Measurements from ENCODE around the gene PDZD7.

Gene PDZD7

DNA sequence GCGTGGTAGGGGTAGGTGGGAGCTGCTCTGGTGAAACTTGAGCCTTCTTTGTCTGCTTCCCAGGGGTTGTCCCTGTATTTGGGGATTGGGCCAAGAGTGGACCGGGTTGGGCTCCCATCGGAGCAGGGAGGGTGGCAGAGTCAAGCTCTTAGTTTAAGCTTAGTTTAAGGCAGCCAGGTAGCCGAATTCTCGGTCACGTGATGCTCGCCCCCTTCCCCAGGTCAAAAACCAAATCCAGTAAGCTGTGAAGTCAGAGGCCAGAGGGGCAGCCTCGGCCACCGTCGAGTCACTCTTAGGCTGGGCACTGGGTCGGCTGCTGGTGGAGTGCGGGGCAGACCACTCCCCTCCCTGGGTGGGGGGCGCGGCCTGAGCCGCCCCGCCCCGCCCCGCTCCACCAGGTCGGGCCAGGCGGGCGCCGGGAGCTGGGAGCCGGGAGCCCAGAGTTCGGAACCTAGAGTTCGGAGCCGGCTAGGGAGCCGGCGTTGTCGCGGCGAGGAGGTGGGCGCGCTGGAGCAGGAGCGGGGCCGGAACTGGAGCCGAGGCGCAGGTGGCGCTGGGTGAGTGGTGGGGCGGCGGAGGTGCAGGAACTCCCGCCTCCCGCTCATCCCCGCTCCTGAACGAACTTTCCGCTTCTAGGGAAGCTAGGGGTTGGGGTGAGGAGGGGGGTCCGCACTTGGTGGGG is 34.1 kb downstream of the PDZD7 start:
- in situ Hi-C loops (cut with HindIII; ENCODE audit: low sequenced_read_pairs), result no loop called here
- DNase-seq (ENCODE audit: low read depth, low spot score), result no peak

DNA sequence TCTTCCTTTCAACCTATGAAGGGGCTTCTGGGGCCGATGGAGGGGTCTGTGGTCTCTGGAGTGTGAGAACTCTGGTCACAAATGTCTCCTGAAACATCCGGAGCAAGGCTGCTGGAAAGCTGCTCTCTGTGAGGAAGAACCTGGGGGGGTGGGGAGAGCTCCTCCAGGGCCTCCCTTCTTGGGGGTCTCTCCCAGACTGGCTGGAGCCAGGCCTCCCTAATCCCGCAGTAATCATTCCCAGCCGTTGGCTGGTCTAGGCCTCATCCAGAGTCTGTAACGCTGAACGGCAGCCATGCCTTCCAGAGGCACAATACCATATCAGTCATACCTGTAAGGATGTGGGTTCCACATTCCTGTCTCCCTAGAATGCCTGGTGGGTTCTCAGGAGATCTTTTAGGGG is 35.7 kb downstream of the PDZD7 start:
- no peak for DNase-seq (ENCODE audit: low read depth, low spot score)
- in situ Hi-C loops (cut with HindIII; ENCODE audit: low sequenced_read_pairs), result no loop called here
- H3K4me3 ChIP-seq (ENCODE audit: low read depth, low read length), result no peak overlapping the region
- TF ChIP-seq, protein P1, sequence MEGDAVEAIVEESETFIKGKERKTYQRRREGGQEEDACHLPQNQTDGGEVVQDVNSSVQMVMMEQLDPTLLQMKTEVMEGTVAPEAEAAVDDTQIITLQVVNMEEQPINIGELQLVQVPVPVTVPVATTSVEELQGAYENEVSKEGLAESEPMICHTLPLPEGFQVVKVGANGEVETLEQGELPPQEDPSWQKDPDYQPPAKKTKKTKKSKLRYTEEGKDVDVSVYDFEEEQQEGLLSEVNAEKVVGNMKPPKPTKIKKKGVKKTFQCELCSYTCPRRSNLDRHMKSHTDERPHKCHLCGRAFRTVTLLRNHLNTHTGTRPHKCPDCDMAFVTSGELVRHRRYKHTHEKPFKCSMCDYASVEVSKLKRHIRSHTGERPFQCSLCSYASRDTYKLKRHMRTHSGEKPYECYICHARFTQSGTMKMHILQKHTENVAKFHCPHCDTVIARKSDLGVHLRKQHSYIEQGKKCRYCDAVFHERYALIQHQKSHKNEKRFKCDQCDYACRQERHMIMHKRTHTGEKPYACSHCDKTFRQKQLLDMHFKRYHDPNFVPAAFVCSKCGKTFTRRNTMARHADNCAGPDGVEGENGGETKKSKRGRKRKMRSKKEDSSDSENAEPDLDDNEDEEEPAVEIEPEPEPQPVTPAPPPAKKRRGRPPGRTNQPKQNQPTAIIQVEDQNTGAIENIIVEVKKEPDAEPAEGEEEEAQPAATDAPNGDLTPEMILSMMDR (IDR thresholded peaks at IDR 0.05; ENCODE audit: low read depth, low read length), result no peak

More for the DNA sequence above, 34.1 kb downstream of the PDZD7 start:
- TF ChIP-seq, protein P1 (IDR thresholded peaks at IDR 0.05; ENCODE audit: low read depth, low read length), result no peak
- peak overlapping the region; percentile 92 for H3K4me3 ChIP-seq (ENCODE audit: low read depth, low read length)

DNA sequence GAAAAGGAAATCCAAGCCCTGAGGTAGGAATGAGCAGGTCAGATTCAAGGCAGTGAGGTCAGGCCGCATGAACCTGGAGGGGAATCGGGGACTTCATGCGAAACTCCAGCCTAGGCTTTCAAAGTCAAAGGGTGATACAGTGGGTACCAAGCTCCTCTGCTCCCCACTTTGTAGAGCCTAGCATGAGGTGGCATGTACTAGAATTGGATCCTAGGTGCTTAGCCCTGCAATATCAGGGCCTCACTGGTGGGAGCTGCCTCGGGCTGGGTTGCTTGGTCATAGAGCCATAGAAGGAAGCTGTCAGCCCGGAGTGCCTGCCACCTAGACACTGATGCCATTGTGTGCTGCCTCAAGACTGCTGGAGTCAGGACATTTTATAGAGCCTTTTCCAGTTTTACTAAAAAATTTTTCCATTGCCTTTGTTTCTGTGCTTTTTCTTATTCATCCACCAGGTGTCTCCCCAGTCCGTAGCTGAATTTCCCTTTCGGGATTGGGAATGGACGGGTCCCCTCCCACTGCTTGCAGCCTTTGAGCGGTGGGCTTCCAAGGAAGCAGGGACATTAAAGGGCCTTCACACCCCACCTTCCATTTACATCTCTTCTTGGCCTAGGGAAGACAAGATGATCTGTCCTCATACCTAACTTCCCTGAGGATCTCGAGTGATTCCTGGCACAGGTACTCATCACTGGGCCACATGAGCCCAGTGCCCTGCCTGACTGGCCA is 36.8 kb downstream of the PDZD7 start:
- TF ChIP-seq, protein P1 (IDR thresholded peaks at IDR 0.05; ENCODE audit: low read depth, low read length), result peak; percentile 71
- in situ Hi-C loops (cut with HindIII; ENCODE audit: low sequenced_read_pairs), result no loop called here
- H3K4me3 ChIP-seq (ENCODE audit: low read depth, low read length), result no peak overlapping the region
- DNase-seq (ENCODE audit: low read depth, low spot score), result peak; percentile 42

DNA sequence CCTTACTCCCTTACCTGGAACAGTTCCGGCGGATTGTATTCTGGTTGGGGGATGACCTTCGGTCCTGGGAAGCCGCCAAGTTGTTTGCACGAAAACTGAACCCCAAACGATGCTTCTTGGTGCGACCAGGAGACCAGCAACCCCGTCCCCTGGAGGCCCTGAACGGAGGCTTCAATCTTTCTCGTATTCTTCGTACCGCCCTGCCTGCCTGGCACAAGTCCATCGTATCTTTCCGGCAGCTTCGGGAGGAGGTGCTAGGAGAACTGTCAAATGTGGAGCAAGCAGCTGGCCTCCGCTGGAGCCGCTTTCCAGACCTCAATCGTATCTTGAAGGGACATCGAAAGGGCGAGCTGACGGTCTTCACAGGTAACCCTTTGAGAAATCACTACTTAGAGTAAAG is 41.8 kb downstream of the PDZD7 start:
- no peak overlapping the region for H3K4me3 ChIP-seq (ENCODE audit: low read depth, low read length)
- no peak for DNase-seq (ENCODE audit: low read depth, low spot score)
- TF ChIP-seq, protein P1 (IDR thresholded peaks at IDR 0.05; ENCODE audit: low read depth, low read length), result no peak
- in situ Hi-C loops (cut with HindIII; ENCODE audit: low sequenced_read_pairs), result no loop called here

DNA sequence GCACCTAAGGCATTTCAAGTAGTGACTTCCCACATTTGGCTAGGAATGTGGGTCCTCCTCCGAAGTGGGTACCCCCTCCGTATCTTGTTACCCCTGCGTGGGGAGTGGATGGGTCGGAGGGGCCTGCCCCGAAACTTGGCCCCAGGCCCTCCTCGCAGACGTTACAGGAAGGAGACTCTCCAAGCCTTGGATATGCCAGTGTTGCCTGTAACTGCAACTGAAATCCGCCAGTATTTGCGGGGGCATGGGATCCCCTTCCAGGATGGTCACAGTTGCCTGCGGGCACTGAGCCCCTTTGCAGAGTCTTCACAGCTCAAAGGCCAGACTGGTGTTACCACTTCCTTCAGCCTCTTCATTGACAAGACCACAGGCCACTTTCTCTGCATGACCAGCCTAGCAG is 42.8 kb downstream of the PDZD7 start:
- peak overlapping the region; percentile 96 for H3K4me3 ChIP-seq (ENCODE audit: low read depth, low read length)
- no peak for DNase-seq (ENCODE audit: low read depth, low spot score)
- TF ChIP-seq, protein P1 (IDR thresholded peaks at IDR 0.05; ENCODE audit: low read depth, low read length), result no peak
- in situ Hi-C loops (cut with HindIII; ENCODE audit: low sequenced_read_pairs), result no loop called here

DNA sequence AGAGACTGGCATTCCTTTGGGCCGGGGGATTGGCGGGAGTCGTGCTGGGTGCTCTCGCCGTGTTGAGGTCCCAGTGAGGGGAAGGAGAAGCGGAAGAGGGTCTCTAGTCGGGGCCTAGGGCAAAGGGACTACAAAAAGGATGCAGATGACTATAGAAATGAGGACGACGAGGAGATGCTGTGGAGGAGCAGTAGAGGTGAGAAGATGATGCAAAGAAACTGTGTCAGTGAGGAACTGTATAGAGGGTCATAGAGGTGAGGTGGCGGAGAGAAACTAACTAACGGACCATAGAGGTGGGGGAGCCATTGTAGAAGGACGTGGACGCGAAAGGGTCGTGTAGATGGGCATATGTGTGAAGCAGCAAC is 43.3 kb downstream of the PDZD7 start:
- H3K4me3 ChIP-seq (ENCODE audit: low read depth, low read length), result peak overlapping the region; percentile 96
- TF ChIP-seq, protein P1 (IDR thresholded peaks at IDR 0.05; ENCODE audit: low read depth, low read length), result no peak
- in situ Hi-C loops (cut with HindIII; ENCODE audit: low sequenced_read_pairs), result no loop called here
- no peak for DNase-seq (ENCODE audit: low read depth, low spot score)

Data from astrocyte of the spinal cord (primary cell).